ENCODE data around the gene SLC1A7. TPM values are rescaled to one million over a fixed set of nuclear protein-coding genes. Genes with fewer than 3 reads are reported as not detected.

Gene SLC1A7
- total RNA-seq, 6 experiments from 2014 or later, result 0.09 TPM; not detected in 5

DNA sequence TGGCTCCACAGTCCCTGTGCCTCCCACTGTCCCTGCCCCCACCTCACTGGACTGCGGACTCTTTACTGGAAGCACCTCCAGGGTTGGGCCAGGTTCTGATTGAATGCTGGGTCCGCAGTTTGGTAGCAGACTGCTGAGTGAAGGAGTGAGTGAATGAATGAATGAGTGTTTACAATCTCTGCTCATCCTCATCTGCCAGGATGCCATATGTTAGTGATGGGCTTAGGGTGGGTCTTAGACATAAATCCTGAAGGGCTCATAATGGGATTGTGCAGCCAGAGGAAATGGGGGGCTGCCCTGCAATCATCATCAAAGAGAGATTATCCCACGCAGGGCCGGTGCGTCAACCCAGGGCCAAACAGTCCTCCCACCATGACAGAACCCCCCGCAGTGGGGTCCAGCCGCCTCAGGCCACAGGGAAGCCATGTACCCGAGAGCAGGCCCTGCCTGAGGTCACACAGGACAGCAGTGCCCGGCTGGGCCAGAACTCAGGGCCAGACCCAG is 26.1 kb downstream of the SLC1A7 start:
- peaks cover 13% of the 10 kb centered on the region for H3K9me3 Mint-ChIP-seq
- TF ChIP-seq, protein P1, sequence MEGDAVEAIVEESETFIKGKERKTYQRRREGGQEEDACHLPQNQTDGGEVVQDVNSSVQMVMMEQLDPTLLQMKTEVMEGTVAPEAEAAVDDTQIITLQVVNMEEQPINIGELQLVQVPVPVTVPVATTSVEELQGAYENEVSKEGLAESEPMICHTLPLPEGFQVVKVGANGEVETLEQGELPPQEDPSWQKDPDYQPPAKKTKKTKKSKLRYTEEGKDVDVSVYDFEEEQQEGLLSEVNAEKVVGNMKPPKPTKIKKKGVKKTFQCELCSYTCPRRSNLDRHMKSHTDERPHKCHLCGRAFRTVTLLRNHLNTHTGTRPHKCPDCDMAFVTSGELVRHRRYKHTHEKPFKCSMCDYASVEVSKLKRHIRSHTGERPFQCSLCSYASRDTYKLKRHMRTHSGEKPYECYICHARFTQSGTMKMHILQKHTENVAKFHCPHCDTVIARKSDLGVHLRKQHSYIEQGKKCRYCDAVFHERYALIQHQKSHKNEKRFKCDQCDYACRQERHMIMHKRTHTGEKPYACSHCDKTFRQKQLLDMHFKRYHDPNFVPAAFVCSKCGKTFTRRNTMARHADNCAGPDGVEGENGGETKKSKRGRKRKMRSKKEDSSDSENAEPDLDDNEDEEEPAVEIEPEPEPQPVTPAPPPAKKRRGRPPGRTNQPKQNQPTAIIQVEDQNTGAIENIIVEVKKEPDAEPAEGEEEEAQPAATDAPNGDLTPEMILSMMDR (IDR thresholded peaks at IDR 0.05), result no peak
- H3K27ac Mint-ChIP-seq, result no peak overlapping the region
- H3K36me3 Mint-ChIP-seq (ENCODE audit: low read depth), result peaks cover 13% of the 10 kb centered on the region
- no peak overlapping the region for H3K4me3 Mint-ChIP-seq
- no peak for DNase-seq
- peaks cover 1% of the 10 kb centered on the region for H3K27me3 Mint-ChIP-seq (ENCODE audit: insufficient read depth)
- H3K4me1 Mint-ChIP-seq (ENCODE audit: low read depth), result peaks cover 40% of the 10 kb centered on the region

DNA sequence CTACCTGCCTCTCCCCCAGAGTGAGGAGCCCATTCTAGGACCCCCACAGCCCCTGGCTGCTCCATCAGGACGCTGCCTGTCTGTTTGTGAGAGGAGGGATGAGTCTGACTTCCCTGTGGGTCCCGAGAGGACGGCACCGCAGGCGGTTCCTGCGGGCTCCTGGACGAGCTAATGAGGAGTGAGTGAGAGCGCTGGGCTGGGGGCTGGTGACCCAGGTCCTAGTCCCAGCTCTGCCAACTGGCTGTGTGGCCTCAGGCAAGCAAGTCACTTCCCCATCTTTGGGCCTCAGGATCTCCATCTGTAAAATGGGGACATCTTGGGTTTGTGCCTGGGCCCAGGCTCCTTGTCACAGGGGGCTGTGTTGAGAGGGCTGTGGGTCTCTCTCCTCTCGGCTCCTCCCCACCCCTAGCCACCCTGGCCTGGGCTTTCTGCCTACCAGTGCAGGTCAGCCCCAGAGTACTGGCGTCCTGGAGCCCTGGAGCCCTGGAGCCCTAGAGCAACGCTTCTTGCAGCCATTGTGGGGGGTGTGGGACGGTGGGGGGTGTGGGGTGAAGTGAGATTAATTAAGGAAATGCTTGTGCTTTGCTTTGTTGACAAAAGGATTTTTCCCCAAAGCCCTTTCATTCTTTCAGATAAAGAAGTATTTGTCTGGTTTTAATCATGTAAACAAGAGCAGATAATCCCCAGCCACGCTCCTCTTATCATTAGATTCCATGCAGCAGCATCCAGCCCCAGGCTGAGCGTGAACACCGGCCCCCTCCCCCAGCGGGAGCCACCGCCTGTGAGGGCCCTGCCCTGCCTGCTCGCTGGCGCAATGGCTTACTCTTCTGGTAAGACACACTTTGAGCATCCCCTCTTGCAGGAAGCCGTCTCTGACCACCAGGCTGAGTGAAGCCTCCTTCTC is 26.8 kb downstream of the SLC1A7 start:
- TF ChIP-seq, protein P1 (IDR thresholded peaks at IDR 0.05), result no peak
- DNase-seq, result no peak
- Mint-ChIP-seq H3K9me3 (peaks cover 20% of the 10 kb centered on the region), H3K27me3 (ENCODE audit: insufficient read depth) (peaks cover 5% of the 10 kb centered on the region), H3K36me3 (ENCODE audit: low read depth) (peaks cover 20% of the 10 kb centered on the region), H3K4me1 (ENCODE audit: low read depth) (peaks cover 43% of the 10 kb centered on the region), H3K27ac (no peak overlapping the region), H3K4me3 (no peak overlapping the region)

DNA sequence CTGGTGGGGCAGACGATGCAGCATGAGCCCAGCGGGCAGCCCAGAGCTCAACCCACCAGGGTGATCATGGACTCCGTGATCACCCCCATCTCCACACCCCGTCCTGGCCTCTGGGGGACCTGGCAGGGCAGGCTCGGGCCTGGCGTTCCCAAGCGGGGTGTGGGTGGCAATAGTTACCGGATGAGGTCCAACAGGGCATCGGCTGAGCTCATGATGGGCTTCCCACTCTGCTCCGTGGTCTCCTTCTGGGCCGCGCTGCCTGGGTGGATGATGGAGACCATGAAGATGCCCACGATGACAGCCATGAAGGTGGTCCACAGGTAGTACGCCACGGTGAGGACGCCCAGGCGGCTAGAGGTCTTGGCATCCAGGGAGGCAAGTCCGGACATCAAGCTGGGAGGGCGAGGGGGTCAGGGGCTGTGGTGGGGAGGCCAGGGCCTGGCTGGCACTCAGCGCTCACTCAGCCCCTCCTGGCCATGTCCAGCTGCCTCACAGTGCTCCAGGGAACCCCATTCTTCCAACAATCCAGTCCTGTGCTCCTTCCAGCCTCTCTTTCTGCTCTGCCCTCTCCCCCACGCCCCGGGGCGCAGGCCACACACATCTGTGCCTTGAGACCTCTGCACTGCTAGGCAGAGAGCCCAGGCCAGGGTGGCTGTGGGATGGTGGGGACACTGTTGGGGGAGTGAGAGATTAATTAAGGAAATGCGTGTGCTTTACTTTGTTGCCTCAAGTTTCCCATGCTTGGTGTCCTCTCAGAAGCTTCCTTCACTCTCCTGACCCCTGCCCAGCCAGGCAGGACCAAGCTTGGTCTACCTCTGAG is 27.6 kb downstream of the SLC1A7 start:
- Mint-ChIP-seq H3K4me1 (ENCODE audit: low read depth) (peaks cover 51% of the 10 kb centered on the region), H3K27ac (no peak overlapping the region), H3K36me3 (ENCODE audit: low read depth) (peaks cover 21% of the 10 kb centered on the region), H3K9me3 (peaks cover 22% of the 10 kb centered on the region), H3K4me3 (no peak overlapping the region), H3K27me3 (ENCODE audit: insufficient read depth) (peaks cover 5% of the 10 kb centered on the region)
- TF ChIP-seq, protein P1 (IDR thresholded peaks at IDR 0.05), result no peak
- DNase-seq, result no peak

DNA sequence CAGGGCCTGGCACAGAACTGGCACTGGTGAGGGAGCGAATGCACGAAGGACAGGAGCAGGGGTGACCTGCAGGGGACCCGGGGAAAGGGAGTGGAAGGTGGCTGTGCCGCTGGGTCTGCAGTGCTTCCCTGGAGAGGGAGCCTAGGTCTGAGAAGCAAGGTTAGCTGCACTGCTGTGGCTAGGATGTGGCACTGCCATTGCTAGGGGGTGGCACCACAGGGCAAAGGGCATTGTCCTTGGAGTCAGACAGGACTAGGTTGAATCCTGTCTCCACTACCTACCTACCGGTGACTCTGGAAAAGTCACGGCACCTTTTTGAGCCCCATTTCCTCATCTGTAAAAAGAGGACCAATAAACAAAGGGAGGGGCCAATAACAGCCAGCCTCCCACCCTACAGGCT is 28.3 kb downstream of the SLC1A7 start:
- peaks cover 21% of the 10 kb centered on the region for H3K36me3 Mint-ChIP-seq (ENCODE audit: low read depth)
- H3K27me3 Mint-ChIP-seq (ENCODE audit: insufficient read depth), result peaks cover 5% of the 10 kb centered on the region
- TF ChIP-seq, protein P1 (IDR thresholded peaks at IDR 0.05), result no peak
- peaks cover 58% of the 10 kb centered on the region for H3K4me1 Mint-ChIP-seq (ENCODE audit: low read depth)
- H3K4me3 Mint-ChIP-seq, result no peak overlapping the region
- H3K9me3 Mint-ChIP-seq, result peaks cover 22% of the 10 kb centered on the region
- no peak for DNase-seq
- H3K27ac Mint-ChIP-seq, result no peak overlapping the region

DNA sequence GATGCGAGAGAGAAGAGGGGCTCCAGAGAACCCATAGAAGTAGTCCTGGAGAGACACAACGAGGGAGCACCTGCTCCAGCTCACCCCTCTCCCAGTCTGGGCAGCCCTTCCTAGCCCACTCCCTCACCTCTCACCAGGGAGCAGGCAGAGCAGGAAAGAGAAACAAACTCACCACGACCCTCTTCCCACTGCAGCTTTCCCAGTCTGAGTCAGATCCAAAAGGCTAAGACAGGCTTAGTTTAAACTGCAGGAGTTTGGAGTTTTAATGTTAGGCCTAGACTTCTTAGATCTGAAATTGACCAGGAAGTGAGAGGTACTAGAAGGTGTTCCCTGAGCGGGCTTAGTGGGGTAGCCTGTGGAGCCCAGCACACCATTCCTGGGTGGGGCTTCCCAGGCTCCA is 29.6 kb downstream of the SLC1A7 start:
- Mint-ChIP-seq H3K4me1 (ENCODE audit: low read depth) (peaks cover 71% of the 10 kb centered on the region), H3K36me3 (ENCODE audit: low read depth) (peaks cover 21% of the 10 kb centered on the region), H3K9me3 (peaks cover 22% of the 10 kb centered on the region), H3K4me3 (no peak overlapping the region), H3K27ac (peak overlapping the region; percentile 86), H3K27me3 (ENCODE audit: insufficient read depth) (peaks cover 5% of the 10 kb centered on the region)
- TF ChIP-seq, protein P1 (IDR thresholded peaks at IDR 0.05), result no peak
- DNase-seq, result no peak
